ENCODE results near the gene COPA.

DNA sequence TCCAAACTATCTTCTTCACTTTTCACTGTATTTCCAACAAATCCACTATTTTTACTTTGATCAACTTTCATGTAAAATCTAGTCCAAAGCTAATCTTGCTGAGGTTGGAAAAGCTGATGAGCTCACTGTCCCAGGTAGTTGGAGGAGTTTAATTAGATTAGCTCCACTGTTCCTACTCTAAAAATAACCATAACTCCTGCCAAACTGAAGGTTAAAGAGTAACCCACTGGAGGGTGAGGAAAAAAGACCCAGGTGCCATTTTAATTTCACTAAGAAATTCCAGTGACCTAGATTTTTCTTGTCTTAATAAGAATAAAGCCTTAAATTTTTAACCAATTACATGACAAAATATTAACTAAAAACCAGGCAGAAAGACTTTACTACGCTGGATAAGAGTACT is 96.0 kb downstream of the COPA start:
- TF ChIP-seq, protein P1, sequence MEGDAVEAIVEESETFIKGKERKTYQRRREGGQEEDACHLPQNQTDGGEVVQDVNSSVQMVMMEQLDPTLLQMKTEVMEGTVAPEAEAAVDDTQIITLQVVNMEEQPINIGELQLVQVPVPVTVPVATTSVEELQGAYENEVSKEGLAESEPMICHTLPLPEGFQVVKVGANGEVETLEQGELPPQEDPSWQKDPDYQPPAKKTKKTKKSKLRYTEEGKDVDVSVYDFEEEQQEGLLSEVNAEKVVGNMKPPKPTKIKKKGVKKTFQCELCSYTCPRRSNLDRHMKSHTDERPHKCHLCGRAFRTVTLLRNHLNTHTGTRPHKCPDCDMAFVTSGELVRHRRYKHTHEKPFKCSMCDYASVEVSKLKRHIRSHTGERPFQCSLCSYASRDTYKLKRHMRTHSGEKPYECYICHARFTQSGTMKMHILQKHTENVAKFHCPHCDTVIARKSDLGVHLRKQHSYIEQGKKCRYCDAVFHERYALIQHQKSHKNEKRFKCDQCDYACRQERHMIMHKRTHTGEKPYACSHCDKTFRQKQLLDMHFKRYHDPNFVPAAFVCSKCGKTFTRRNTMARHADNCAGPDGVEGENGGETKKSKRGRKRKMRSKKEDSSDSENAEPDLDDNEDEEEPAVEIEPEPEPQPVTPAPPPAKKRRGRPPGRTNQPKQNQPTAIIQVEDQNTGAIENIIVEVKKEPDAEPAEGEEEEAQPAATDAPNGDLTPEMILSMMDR (conservative IDR thresholded peaks at IDR 0.05; ENCODE audit: low read length) = no peak
- no peak for TF ChIP-seq EZH2phosphoT487 (IDR thresholded peaks at IDR 0.05; ENCODE audit: borderline replicate concordance)
